IMR-90 (cell line): ENCODE data around the gene PPL. TPM values are rescaled to one million over a fixed set of nuclear protein-coding genes. Genes with fewer than 3 reads are reported as not detected.
A peak's percentile ranks its signal among the peaks of the same experiment; 100 is the strongest.

ENCODE experiments used
- ATAC-seq: fragments of 200-7000 bp; cut with Tn5 transposase; 2 replicates; pipeline ENCODE4 v1.9.1; 2020; ENCODE audit warnings: low read depth, mild to moderate bottlenecking, moderate library complexity
- BruUV-seq: library from RNA; stranded (reverse); fragments of 400-500 nt; replicated peaks from 2 replicates; lab custom pipeline; 2021; lab: Mats Ljungman, UMichigan
- CTCF ChIA-PET: fragments of 300-600 bp; formaldehyde crosslinking; extraction: SDS; loops from one replicate; lab custom pipeline; 2021; ENCODE audit warnings: antibody characterized with exemption; lab: Yijun Ruan, JAX
- POLR2A ChIA-PET: fragments of 300-600 bp; sonication (Branson Sonifier 250); formaldehyde crosslinking; loops from one replicate; lab custom pipeline; 2022; ENCODE audit warnings: antibody characterized with exemption; ENCODE audit not compliant: unreplicated experiment; lab: Charles Lee
- DNase-seq: peaks from one replicate; pipeline ENCODE4 v3.0.0; 2013
- H2AFZ ChIP-seq: replicated peaks from 2 replicates; pipeline ENCODE3; 2013; ENCODE audit warnings: low read length, mild to moderate bottlenecking; ENCODE audit not compliant: poor library complexity
- H2AK5ac ChIP-seq: 2 replicates; pipeline ENCODE4 v1.6.1; 2013; ENCODE audit warnings: low read depth, low read length, inconsistent platforms
- H2AK9ac ChIP-seq: replicated peaks from 2 replicates; pipeline ENCODE3; 2013; ENCODE audit warnings: mild to moderate bottlenecking, low read depth, low read length, moderate library complexity; ENCODE audit not compliant: poor library complexity
- H2BK120ac ChIP-seq: 2 replicates; pipeline ENCODE4 v1.6.1; 2013; ENCODE audit warnings: low read depth, low read length, inconsistent platforms
- H2BK15ac ChIP-seq: 3 replicates; pipeline ENCODE4 v1.6.1; 2013; ENCODE audit warnings: low read depth, low read length, inconsistent platforms
- H2BK20ac ChIP-seq: 2 replicates; pipeline ENCODE4 v1.6.1; 2013; ENCODE audit warnings: low read depth, mild to moderate bottlenecking, inconsistent platforms, low read length, moderate library complexity
- H2BK5ac ChIP-seq: 2 replicates; pipeline ENCODE4 v1.6.1; 2013; ENCODE audit warnings: mild to moderate bottlenecking, low read depth, low read length, inconsistent platforms; ENCODE audit not compliant: poor library complexity, severe bottlenecking
- H3K14ac ChIP-seq: replicated peaks from 2 replicates; pipeline ENCODE4 v1.6.1; 2013; ENCODE audit warnings: low read depth, low read length, inconsistent platforms
- H3K18ac ChIP-seq: 2 replicates; pipeline ENCODE4 v1.6.1; 2013; ENCODE audit warnings: low read depth, low read length, control low read depth
- H3K23ac ChIP-seq: 2 replicates; pipeline ENCODE4 v1.6.1; 2013; ENCODE audit warnings: low read depth, low read length, inconsistent platforms
- H3K27ac ChIP-seq: 2 replicates; pipeline ENCODE4 v1.5.1; 2013; ENCODE audit warnings: mild to moderate bottlenecking, control low read depth, low read length; ENCODE audit not compliant: insufficient read depth
- H3K27me3 ChIP-seq: 2 replicates; pipeline ENCODE4 v1.6.1; 2013; ENCODE audit warnings: low read length; ENCODE audit not compliant: control insufficient read depth, insufficient read depth
- H3K36me3 ChIP-seq: 2 replicates; pipeline ENCODE4 v1.6.1; 2013; ENCODE audit warnings: low read length, mixed read lengths; ENCODE audit not compliant: control insufficient read depth, insufficient read depth
- H3K4ac ChIP-seq: 2 replicates; pipeline ENCODE4 v1.6.1; 2013; ENCODE audit warnings: low read depth, low read length, inconsistent platforms
- H3K4me1 ChIP-seq: 2 replicates; pipeline ENCODE4 v1.6.1; 2013; ENCODE audit warnings: low read length, mixed read lengths; ENCODE audit not compliant: control insufficient read depth, insufficient read depth
- H3K4me2 ChIP-seq: 2 replicates; pipeline ENCODE4 v1.6.1; 2013; ENCODE audit warnings: low read depth, mild to moderate bottlenecking, control low read depth, low read length, moderate library complexity
- H3K4me3 ChIP-seq: 2 replicates; pipeline ENCODE4 v1.5.1; 2013; ENCODE audit warnings: low read depth, mild to moderate bottlenecking, control low read depth, low read length, moderate library complexity; ENCODE audit not compliant: insufficient read depth
- H3K56ac ChIP-seq: 2 replicates; pipeline ENCODE4 v1.6.1; 2013; ENCODE audit warnings: low read length, inconsistent platforms; ENCODE audit not compliant: insufficient read depth; ENCODE audit errors: extremely low read depth
- H3K79me1 ChIP-seq, 2 experiments: 2 replicates each; pipeline ENCODE4 v1.6.1; 2013; ENCODE audit warnings: low read length in 2 of 2, inconsistent platforms in 1 of 2, low read depth in 1 of 2
- H3K9ac ChIP-seq: 2 replicates; pipeline ENCODE4 v1.6.1; 2013; ENCODE audit warnings: low read depth, low read length, control low read depth
- H3K9me1 ChIP-seq: 2 replicates; pipeline ENCODE4 v1.6.1; 2013; ENCODE audit warnings: low read length, inconsistent platforms; ENCODE audit not compliant: insufficient read depth
- H3K9me3 ChIP-seq: 2 replicates; pipeline ENCODE4 v1.6.1; 2013; ENCODE audit warnings: low read length; ENCODE audit not compliant: control insufficient read depth, insufficient read depth
- H4K20me1 ChIP-seq: 2 replicates; pipeline ENCODE4 v1.6.1; 2013; ENCODE audit warnings: low read length, inconsistent platforms; ENCODE audit not compliant: insufficient read depth
- H4K5ac ChIP-seq: 2 replicates; pipeline ENCODE4 v1.6.1; 2013; ENCODE audit warnings: mild to moderate bottlenecking, low read depth, low read length, control low read depth
- H4K8ac ChIP-seq, 2 experiments: 2 replicates each; pipeline ENCODE4 v1.6.1; 2013; ENCODE audit warnings: low read depth in 2 of 2, low read length in 2 of 2, control low read depth in 1 of 2, inconsistent platforms in 1 of 2
- H4K91ac ChIP-seq: 2 replicates; pipeline ENCODE4 v1.6.1; 2013; ENCODE audit warnings: low read depth, low read length, inconsistent platforms; ENCODE audit not compliant: insufficient read depth
- CEBPB ChIP-seq: IDR thresholded peaks from 2 replicates; pipeline ENCODE4 v1.6.1; 2012; ENCODE audit warnings: low read depth, low read length, improper control_type of control experiment
- CHD1 ChIP-seq: IDR thresholded peaks from 2 replicates; pipeline ENCODE4 v1.6.1; 2012; ENCODE audit warnings: low read depth, low read length, improper control_type of control experiment
- FOS ChIP-seq: fragments of 150-350 bp; IDR thresholded peaks from 2 replicates; pipeline ENCODE4 v1.6.1; 2016; ENCODE audit warnings: low read depth, low read length
- MAFK ChIP-seq: IDR thresholded peaks from 2 replicates; pipeline ENCODE4 v1.6.1; 2012; ENCODE audit warnings: low read depth, low read length, improper control_type of control experiment
- MAZ ChIP-seq: IDR thresholded peaks from 2 replicates; pipeline ENCODE4 v1.6.1; 2012; ENCODE audit warnings: low read depth, mild to moderate bottlenecking, low read length, improper control_type of control experiment, moderate library complexity, borderline replicate concordance
- MXI1 ChIP-seq: IDR thresholded peaks from 2 replicates; pipeline ENCODE4 v1.6.1; 2012; ENCODE audit warnings: low read depth, mild to moderate bottlenecking, low read length, moderate library complexity, borderline replicate concordance
- RAD21 ChIP-seq: IDR thresholded peaks from 2 replicates; pipeline ENCODE4 v1.6.1; 2012; ENCODE audit warnings: low read length, improper control_type of control experiment
- RCOR1 ChIP-seq: IDR thresholded peaks from 2 replicates; pipeline ENCODE4 v1.6.1; 2012; ENCODE audit warnings: mild to moderate bottlenecking, low read length, improper control_type of control experiment; ENCODE audit not compliant: insufficient replicate concordance
- RFX5 ChIP-seq: IDR thresholded peaks from 2 replicates; pipeline ENCODE4 v1.8.0; 2012; ENCODE audit warnings: low read depth, mild to moderate bottlenecking, low read length, moderate library complexity
- SMC3 ChIP-seq: fragments of 150-350 bp; IDR thresholded peaks from 2 replicates; pipeline ENCODE4 v1.6.1; 2016; ENCODE audit warnings: low read depth, mild to moderate bottlenecking, antibody characterized with exemption, low read length, moderate library complexity
- WGBS, 2 experiments: methylation state at CpG; one replicate each; pipeline versions ENCODE4 v1.1.5 to v1.1.7; 2013; ENCODE audit warnings: missing lambda C conversion rate in 2 of 2; ENCODE audit not compliant: insufficient read length in 1 of 2; ENCODE audit errors: extremely low coverage in 2 of 2; 5-methylcytosine and 5-hydroxymethylcytosine counted together
- dilution Hi-C: fragments of 300-500 bp; cut with HindIII; formaldehyde crosslinking; loops from one replicate; pipeline ENCODE4 v1.14.3; 2018; ENCODE audit warnings: low sequenced_read_pairs; ENCODE audit not compliant: unreplicated experiment
- in situ Hi-C: fragments of 300-500 bp; cut with MboI; formaldehyde crosslinking; loops from 3 replicates; pipeline ENCODE4 v1.14.3; 2019; ENCODE audit warnings: low sequenced_read_pairs, inconsistent platforms, mixed read lengths
- intact Hi-C: fragments of 100-400 bp; cut with micrococcal nuclease; formaldehyde crosslinking; loops from 2 replicates; pipeline ENCODE4 v1.10.0; 2022
- polyA plus RNA-seq, 3 experiments: library from polyadenylated mRNA; depleted of rRNA; stranded (reverse); fragments of >200 nt; gene quantifications; 2 replicates each; pipeline ENCODE4 v1.2.3, GENCODE V29; 2012; ENCODE audit warnings: low replicate concordance in 1 of 3
- total RNA-seq: library from RNA; depleted of rRNA; stranded (reverse); fragments of >200 nt; gene quantifications from 2 replicates; pipeline ENCODE4 v1.2.3, GENCODE V29; 2012
- TF ChIP-seq, protein P1 (sequence below): conservative IDR thresholded peaks from 2 replicates; pipeline ENCODE4 v1.5.1; 2012; ENCODE audit warnings: mild to moderate bottlenecking, low read depth, low read length, improper control_type of control experiment
- TF ChIP-seq, protein P2 (sequence below): fragments of 150-350 bp; IDR thresholded peaks from 2 replicates; pipeline ENCODE4 v1.6.1; 2016; ENCODE audit warnings: low read depth, mild to moderate bottlenecking, low read length, moderate library complexity, borderline replicate concordance
- TF ChIP-seq, protein P3 (sequence below): fragments of 150-350 bp; IDR thresholded peaks from 2 replicates; pipeline ENCODE4 v1.6.1; 2017; ENCODE audit warnings: mild to moderate bottlenecking, antibody characterized with exemption, low read length, low read depth

The PPL gene
- total and polyA plus RNA-seq, 2 of the 4 experiments (the other 2 are of a cell fraction), result 0.34 to 0.36 TPM

DNA sequence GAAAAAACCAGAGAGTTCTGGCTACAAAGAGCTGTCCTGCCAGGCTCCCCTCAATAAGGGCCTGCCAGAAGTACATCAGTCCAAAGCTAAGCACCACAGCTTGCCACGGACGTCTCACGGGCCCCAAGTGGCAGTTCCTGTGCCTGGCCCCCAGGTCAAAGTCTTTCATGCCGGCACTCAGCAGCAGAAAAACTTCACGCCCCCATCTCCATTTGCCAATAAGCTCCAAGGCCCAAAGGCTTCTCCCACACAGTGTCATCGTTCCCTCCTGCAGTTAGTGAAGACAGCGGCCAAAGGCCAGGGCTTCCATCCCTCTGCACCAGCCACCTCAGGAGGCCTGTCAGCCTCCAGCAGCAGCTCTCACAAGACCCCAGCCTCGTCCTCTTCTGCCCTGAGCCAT is 62.3 kb downstream of the PPL start:
- Histone ChIP-seq H3K9me3 (no peaks in the 10 kb centered on the region), H3K23ac (no peak overlapping the region), H3K4ac (no peak overlapping the region), H3K18ac (no peak overlapping the region), H4K8ac (no peak overlapping the region), H2BK5ac (no peak overlapping the region), H2AFZ (no peak overlapping the region), H4K5ac (no peak overlapping the region), H3K4me1 (no peaks in the 10 kb centered on the region), H2BK15ac (no peak overlapping the region), H4K91ac (no peak overlapping the region), H2AK9ac (no peak overlapping the region), H3K9me1 (no peaks in the 10 kb centered on the region), H2BK20ac (no peak overlapping the region), H2AK5ac (no peak overlapping the region), H3K27me3 (no peaks in the 10 kb centered on the region), H3K27ac (no peak overlapping the region), H3K9ac (no peak overlapping the region), H3K36me3 (peaks cover 79% of the 10 kb centered on the region), H3K79me1 (peaks cover 10 to 37% of the 10 kb centered on the region in 2 experiments), H3K56ac (no peak overlapping the region), H2BK120ac (no peak overlapping the region), H3K4me2 (no peak overlapping the region), H3K14ac (no peak overlapping the region), H4K20me1 (peaks cover 8% of the 10 kb centered on the region), H3K4me3 (no peak overlapping the region)
- DNase-seq (no peak), ATAC-seq (no peak)
- intact Hi-C loops (no loop called here), dilution Hi-C loops (no loop called here), in situ Hi-C loops (no loop called here)
- ChIA-PET POLR2A (no interaction called here), CTCF (no interaction called here)
- no peak for TF ChIP-seq RFX5
- TF ChIP-seq CHD1, result no peak
- TF ChIP-seq MAFK, result no peak
- no peak for TF ChIP-seq MXI1
- no peak for TF ChIP-seq CEBPB
- TF ChIP-seq, protein P1, sequence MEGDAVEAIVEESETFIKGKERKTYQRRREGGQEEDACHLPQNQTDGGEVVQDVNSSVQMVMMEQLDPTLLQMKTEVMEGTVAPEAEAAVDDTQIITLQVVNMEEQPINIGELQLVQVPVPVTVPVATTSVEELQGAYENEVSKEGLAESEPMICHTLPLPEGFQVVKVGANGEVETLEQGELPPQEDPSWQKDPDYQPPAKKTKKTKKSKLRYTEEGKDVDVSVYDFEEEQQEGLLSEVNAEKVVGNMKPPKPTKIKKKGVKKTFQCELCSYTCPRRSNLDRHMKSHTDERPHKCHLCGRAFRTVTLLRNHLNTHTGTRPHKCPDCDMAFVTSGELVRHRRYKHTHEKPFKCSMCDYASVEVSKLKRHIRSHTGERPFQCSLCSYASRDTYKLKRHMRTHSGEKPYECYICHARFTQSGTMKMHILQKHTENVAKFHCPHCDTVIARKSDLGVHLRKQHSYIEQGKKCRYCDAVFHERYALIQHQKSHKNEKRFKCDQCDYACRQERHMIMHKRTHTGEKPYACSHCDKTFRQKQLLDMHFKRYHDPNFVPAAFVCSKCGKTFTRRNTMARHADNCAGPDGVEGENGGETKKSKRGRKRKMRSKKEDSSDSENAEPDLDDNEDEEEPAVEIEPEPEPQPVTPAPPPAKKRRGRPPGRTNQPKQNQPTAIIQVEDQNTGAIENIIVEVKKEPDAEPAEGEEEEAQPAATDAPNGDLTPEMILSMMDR, result no peak
- TF ChIP-seq RAD21, result no peak
- TF ChIP-seq, protein P2, sequence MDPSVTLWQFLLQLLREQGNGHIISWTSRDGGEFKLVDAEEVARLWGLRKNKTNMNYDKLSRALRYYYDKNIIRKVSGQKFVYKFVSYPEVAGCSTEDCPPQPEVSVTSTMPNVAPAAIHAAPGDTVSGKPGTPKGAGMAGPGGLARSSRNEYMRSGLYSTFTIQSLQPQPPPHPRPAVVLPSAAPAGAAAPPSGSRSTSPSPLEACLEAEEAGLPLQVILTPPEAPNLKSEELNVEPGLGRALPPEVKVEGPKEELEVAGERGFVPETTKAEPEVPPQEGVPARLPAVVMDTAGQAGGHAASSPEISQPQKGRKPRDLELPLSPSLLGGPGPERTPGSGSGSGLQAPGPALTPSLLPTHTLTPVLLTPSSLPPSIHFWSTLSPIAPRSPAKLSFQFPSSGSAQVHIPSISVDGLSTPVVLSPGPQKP, result no peak
- no peak for TF ChIP-seq FOS
- no peak for TF ChIP-seq MAZ
- no peak for TF ChIP-seq SMC3
- no peak for TF ChIP-seq RCOR1
- TF ChIP-seq, protein P3, sequence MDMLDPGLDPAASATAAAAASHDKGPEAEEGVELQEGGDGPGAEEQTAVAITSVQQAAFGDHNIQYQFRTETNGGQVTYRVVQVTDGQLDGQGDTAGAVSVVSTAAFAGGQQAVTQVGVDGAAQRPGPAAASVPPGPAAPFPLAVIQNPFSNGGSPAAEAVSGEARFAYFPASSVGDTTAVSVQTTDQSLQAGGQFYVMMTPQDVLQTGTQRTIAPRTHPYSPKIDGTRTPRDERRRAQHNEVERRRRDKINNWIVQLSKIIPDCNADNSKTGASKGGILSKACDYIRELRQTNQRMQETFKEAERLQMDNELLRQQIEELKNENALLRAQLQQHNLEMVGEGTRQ, result no peak
- 92% methylated on average over 6 of the region's 8 CpGs; no CpG with 5 or more reads in 1 of the 2 experiments for WGBS, 2 experiments
- BruUV-seq, result TSS peak; percentile 75
